K562 (cell line): ENCODE data around the gene PIGQ. TPM values are rescaled to one million over a fixed set of nuclear protein-coding genes. Genes with fewer than 3 reads are reported as not detected.

Experiments used
- ATAC-seq: fragments of 200-7000 bp; cut with Tn5 transposase; 3 replicates; pipeline ENCODE4 v1.9.1; 2020; ENCODE audit warnings: moderate library complexity
- Bru-seq: library from RNA; stranded (reverse); fragments of 400-500 nt; gene quantifications from one replicate; lab custom pipeline; 2021; lab: Mats Ljungman, UMichigan
- BruChase-seq, 2 experiments: library from RNA; stranded (reverse); fragments of 400-500 nt; gene quantifications; one replicate each; lab custom pipeline; 2021; lab: Mats Ljungman, UMichigan
- BruUV-seq: library from RNA; stranded (reverse); fragments of 400-500 nt; replicated peaks from 2 replicates; lab custom pipeline; 2021; lab: Mats Ljungman, UMichigan
- CTCF ChIA-PET: fragments of 300-600 bp; formaldehyde crosslinking; extraction: SDS; loops from one replicate; lab custom pipeline; 2021; ENCODE audit warnings: low intra/inter-chr PET ratio; lab: Yijun Ruan, JAX
- POLR2A ChIA-PET: fragments of 300-600, 350-650 bp; sonication (Branson Sonifier 250); formaldehyde crosslinking; extraction: SDS; loops from one replicate; lab custom pipeline; 2021; ENCODE audit warnings: antibody characterized with exemption, inconsistent platforms; lab: Yijun Ruan, JAX
- DNase-seq, 4 experiments: peaks; one replicate each; pipeline versions ENCODE4 v3.0.0 to v3.0.0-alpha.2; 2011 to 2018; ENCODE audit warnings: low spot score in 3 of 4, mixed read lengths in 3 of 4; ENCODE audit errors: extremely low read depth in 1 of 4
- FAIRE-seq: peaks from 2 replicates; lab custom pipeline; 2011; peaks lifted over from hg19 to GRCh38; lab: Jason Lieb, UNC
- H2AFZ ChIP-seq: 2 replicates; pipeline ENCODE4 v1.6.0; 2011; ENCODE audit warnings: low read depth, low read length, control low read depth, inconsistent platforms
- H3K27ac ChIP-seq: fragments of 200-600 bp; 3 replicates; pipeline ENCODE4 v1.8.0; 2011; ENCODE audit warnings: low read depth, mild to moderate bottlenecking, control low read depth, inconsistent platforms, low read length, moderate library complexity, mixed read lengths; ENCODE audit errors: extremely low read depth
- H3K27me3 ChIP-seq, 2 experiments: fragments of 300-600 bp in 1 of 2; 2 replicates in 1 of 2; 3 replicates in 1 of 2; pipeline versions ENCODE4 v1.6.0 to v1.8.0; 2011; ENCODE audit warnings: inconsistent platforms in 2 of 2, low read length in 2 of 2, mild to moderate bottlenecking in 1 of 2, mixed read lengths in 1 of 2, moderate library complexity in 1 of 2; ENCODE audit not compliant: control insufficient read depth in 2 of 2, insufficient read depth in 2 of 2
- H3K36me3 ChIP-seq: fragments of 300-600 bp; 3 replicates; pipeline ENCODE4 v1.8.0; 2011; ENCODE audit warnings: mild to moderate bottlenecking, low read length, inconsistent platforms; ENCODE audit not compliant: control insufficient read depth, insufficient read depth
- H3K4me1 ChIP-seq, 2 experiments: fragments of 200-600 bp in 1 of 2; replicated peaks in 1 of 2; 2 replicates in 1 of 2; 3 replicates in 1 of 2; pipeline versions ENCODE4 v1.5.1 to v1.8.0; 2011; ENCODE audit warnings: inconsistent platforms in 2 of 2, low read length in 2 of 2, mild to moderate bottlenecking in 1 of 2, mixed read lengths in 1 of 2, moderate library complexity in 1 of 2; ENCODE audit not compliant: control insufficient read depth in 2 of 2, insufficient read depth in 2 of 2
- H3K4me2 ChIP-seq: 2 replicates; pipeline ENCODE4 v1.6.1; 2011; ENCODE audit warnings: low read length, control low read depth, inconsistent platforms, mixed read lengths; ENCODE audit not compliant: insufficient read depth
- H3K4me3 ChIP-seq: fragments of 200-600 bp; sonication (generic), shearing (Covaris generic); 2 replicates; pipeline ENCODE4 v1.5.1; 2016; ENCODE audit warnings: control low read depth, inconsistent platforms
- H3K79me2 ChIP-seq: fragments of 200-600 bp; 3 replicates; pipeline ENCODE4 v1.8.0; 2011; ENCODE audit warnings: low read length, inconsistent platforms; ENCODE audit not compliant: control insufficient read depth, insufficient read depth
- H3K9ac ChIP-seq, 2 experiments: 2 replicates each; pipeline versions ENCODE4 v1.6.0 to v1.6.1; 2011; ENCODE audit warnings: low read depth in 2 of 2, low read length in 2 of 2, control low read depth in 1 of 2, inconsistent platforms in 1 of 2, mild to moderate bottlenecking in 1 of 2, mixed read lengths in 1 of 2; ENCODE audit not compliant: insufficient read depth in 1 of 2
- H3K9me1 ChIP-seq: one replicate; pipeline ENCODE4 v1.6.0; 2011; ENCODE audit warnings: inconsistent platforms, mild to moderate bottlenecking, low read length, moderate library complexity; ENCODE audit not compliant: control insufficient read depth, insufficient read depth
- H3K9me3 ChIP-seq: replicated peaks from 2 replicates; pipeline ENCODE4 v1.5.1; 2011; ENCODE audit warnings: low read depth, low read length, inconsistent platforms; ENCODE audit not compliant: control insufficient read depth, insufficient read depth
- H4K20me1 ChIP-seq: replicated peaks from 2 replicates; pipeline ENCODE4 v1.6.1; 2011; ENCODE audit warnings: low read length, inconsistent platforms, mixed read lengths; ENCODE audit not compliant: control insufficient read depth, insufficient read depth
- GATAD2B ChIP-seq: fragments of 450-650 bp; IDR thresholded peaks from 2 replicates; pipeline ENCODE4 v1.6.1; 2017; ENCODE audit warnings: mild to moderate bottlenecking, borderline replicate concordance
- MCM2 ChIP-seq: fragments of 450-650 bp; IDR thresholded peaks from 2 replicates; pipeline ENCODE4 v1.6.1; 2017; ENCODE audit warnings: low read depth, mild to moderate bottlenecking
- POLR2G ChIP-seq: fragments of 200-400 bp; formaldehyde crosslinking; IDR thresholded peaks from 2 replicates; pipeline ENCODE4 v1.6.1; 2017; ENCODE audit warnings: low read depth, mild to moderate bottlenecking, antibody characterized with exemption, low read length, moderate library complexity
- THRAP3 ChIP-seq: fragments of 450-650 bp; IDR thresholded peaks from 2 replicates; pipeline ENCODE4 v1.6.1; 2016; ENCODE audit warnings: mild to moderate bottlenecking, inconsistent platforms, borderline replicate concordance
- TRIM24 ChIP-seq, 2 experiments: fragments of 450-650 bp; IDR thresholded peaks; 2 replicates each; pipeline ENCODE4 v1.6.1; 2016
- ZBTB7A ChIP-seq: IDR thresholded peaks from 2 replicates; pipeline ENCODE4 v1.6.1; 2011; ENCODE audit warnings: low read depth, mild to moderate bottlenecking, low read length, moderate library complexity, borderline replicate concordance; ENCODE audit not compliant: control insufficient read depth
- WGBS: fragments of 100-300 bp; shearing (Covaris generic); methylation state at CpG from one replicate; pipeline ENCODE4 v1.1.6; 2016; ENCODE audit warnings: low coverage, mixed read lengths; ENCODE audit not compliant: insufficient coverage; ENCODE audit errors: missing lambda C conversion rate; 5-methylcytosine and 5-hydroxymethylcytosine counted together
- in situ Hi-C: fragments of 300-500 bp; cut with MboI; formaldehyde crosslinking; loops from 4 replicates; pipeline ENCODE4 v1.15.0; 2018; ENCODE audit warnings: inconsistent platforms, mixed read lengths
- intact Hi-C: fragments of 100-400 bp; cut with micrococcal nuclease; formaldehyde crosslinking; loops from 2 replicates; pipeline ENCODE4 v1.14.2; 2022
- long read RNA-seq, 3 experiments: library from polyadenylated mRNA in 2 of 3; library from RNA in 1 of 3; unstranded in 2 of 3; stranded (forward) in 1 of 3; transcript quantifications; one replicate each; pipeline ENCODE4 v2.0.0, GENCODE V29; 2019 to 2022
- polyA minus RNA-seq, 3 experiments: library from RNA; depleted of rRNA, polyadenylated mRNA; stranded (reverse); fragments of >200 nt; gene quantifications; 2 replicates each; pipeline ENCODE4 v1.2.3, GENCODE V29; 2011
- polyA plus RNA-seq, 8 experiments: library from polyadenylated mRNA; depleted of rRNA in 4 of 8; stranded (reverse) in 5 of 8; unstranded in 3 of 8; fragments of >200 nt; fragmentation: Nextera tagmentation in 2 of 8; fragmentation: Illumina TruSeq in 1 of 8; extraction: Ambion mirVana in 2 of 8; extraction: Trizol in 1 of 8; gene quantifications; 2 replicates each; pipeline versions ENCODE4 v1.2.1 to v1.2.3, GENCODE V29; 2011 to 2014; ENCODE audit warnings: inconsistent platforms in 1 of 8, missing spikeins in 1 of 8
- total RNA-seq, 7 experiments: library from RNA; depleted of rRNA in 6 of 7; stranded (reverse); fragments of >200 nt in 6 of 7; fragmentation: Illumina TruSeq in 2 of 7; extraction: Trizol in 2 of 7; gene quantifications; 2 replicates each; pipeline versions ENCODE4 v1.2.1 to v1.2.3, GENCODE V29; 2011 to 2021; ENCODE audit warnings: low replicate concordance in 1 of 7
- TF ChIP-seq, protein P1 (sequence below), 2 experiments: fragments of 200-800 bp in 1 of 2; sonication (Bioruptor generic) in 1 of 2; sonication (generic) in 1 of 2; formaldehyde crosslinking in 1 of 2; IDR thresholded peaks in 1 of 2; conservative IDR thresholded peaks in 1 of 2; 2 replicates each; pipeline versions ENCODE4 v1.5.0 to v1.6.1; 2016 to 2020; ENCODE audit warnings: missing compliant biosample characterization in 1 of 2, missing genetic modification characterization in 1 of 2, missing genetic modification reagents in 1 of 2
- TF ChIP-seq, protein P2 (sequence below): fragments of 250-450 bp; sonication (Bioruptor Pico); IDR thresholded peaks from 2 replicates; pipeline ENCODE4 v1.5.0; 2021
- TF ChIP-seq, protein P3 (sequence below): fragments of 250-450 bp; sonication (Bioruptor Pico); IDR thresholded peaks from 2 replicates; pipeline ENCODE4 v1.5.0; 2021; ENCODE audit warnings: mild to moderate bottlenecking, borderline replicate concordance

Gene PIGQ
- total RNA-seq (2011; cell fraction: chromatin; rRNA removed; ENCODE audit: low replicate concordance): 51.8 and 208 TPM in 2 replicates
- total RNA-seq (2011; cell fraction: nucleolus; rRNA removed): 193 and 220 TPM in 2 replicates
- 84.0 and 92.9 TPM in 2 replicates for total RNA-seq (2011; cell fraction: nucleoplasm; rRNA removed)
- total RNA-seq (2014; rRNA removed): 30.7 and 36.1 TPM in 2 replicates
- total RNA-seq (2014; rRNA removed; fragmentation: Illumina TruSeq; extraction: Trizol): 2.3 and 3.4 TPM in 2 replicates
- 14.1 and 14.3 TPM in 2 replicates for total RNA-seq (2015; rRNA removed; fragmentation: Illumina TruSeq; extraction: Trizol)
- total RNA-seq (2021): 43.7 and 49.6 TPM in 2 replicates
- polyA plus RNA-seq (2011; rRNA removed): 11.2 and 19.4 TPM in 2 replicates
- polyA plus RNA-seq (2011; cell fraction: cytosol; rRNA removed): 15.7 and 51.3 TPM in 2 replicates
- 84.7 and 175 TPM in 2 replicates for polyA plus RNA-seq (2011; cell fraction: nucleus; rRNA removed)
- 22.2 and 33.3 TPM in 2 replicates for polyA plus RNA-seq (2012)
- 11.7 and 21.9 TPM in 2 replicates for polyA plus RNA-seq (2014; fragmentation: Illumina TruSeq; extraction: Trizol)
- 1 to 10 TPM in 1 of 2 experiments, under 1 TPM in 1; 0.20 to 2.5 TPM for polyA plus RNA-seq (2014; fragmentation: Nextera tagmentation; extraction: Ambion mirVana)
- polyA plus RNA-seq (2014; rRNA removed): 42.1 and 42.3 TPM in 2 replicates
- 9.6 and 17.9 TPM in 2 replicates for polyA minus RNA-seq (2011; rRNA and poly(A)+ RNA removed)
- 11.2 and 15.5 TPM in 2 replicates for polyA minus RNA-seq (2011; cell fraction: cytosol; rRNA and poly(A)+ RNA removed)
- polyA minus RNA-seq (2011; cell fraction: nucleus; rRNA and poly(A)+ RNA removed): 33.2 and 44.4 TPM in 2 replicates
- Bru-seq, nascent RNA: percentile 55 among the genes with signal in this experiment
- BruChase-seq, experiment 1, labeled RNA remaining after a 2-hour chase: percentile 46 among the genes with signal in this experiment
- percentile 49 among the genes with signal in this experiment for BruChase-seq, experiment 2, labeled RNA remaining after a 6-hour chase
- long read RNA-seq, experiment 1, transcript PIGQ-216 (1 exons, 1,046 nt): major isoform, 21 of 70 reads
- long read RNA-seq, experiment 1, partial matches to known transcripts: 22 of 70 reads
- long read RNA-seq, experiment 1, other reads (novel, unspliced or antisense): 21 of 70 reads
- long read RNA-seq, experiment 2, transcript PIGQ-216 (1 exons, 1,046 nt): major isoform, 5 of 21 reads
- long read RNA-seq, experiment 2, partial matches to known transcripts: 5 of 21 reads
- long read RNA-seq, experiment 2, other reads (novel, unspliced or antisense): 5 of 21 reads
- long read RNA-seq, experiment 3, partial matches to known transcripts: 0 of 14 reads
- long read RNA-seq, experiment 3, other reads (novel, unspliced or antisense): 2 of 14 reads

DNA sequence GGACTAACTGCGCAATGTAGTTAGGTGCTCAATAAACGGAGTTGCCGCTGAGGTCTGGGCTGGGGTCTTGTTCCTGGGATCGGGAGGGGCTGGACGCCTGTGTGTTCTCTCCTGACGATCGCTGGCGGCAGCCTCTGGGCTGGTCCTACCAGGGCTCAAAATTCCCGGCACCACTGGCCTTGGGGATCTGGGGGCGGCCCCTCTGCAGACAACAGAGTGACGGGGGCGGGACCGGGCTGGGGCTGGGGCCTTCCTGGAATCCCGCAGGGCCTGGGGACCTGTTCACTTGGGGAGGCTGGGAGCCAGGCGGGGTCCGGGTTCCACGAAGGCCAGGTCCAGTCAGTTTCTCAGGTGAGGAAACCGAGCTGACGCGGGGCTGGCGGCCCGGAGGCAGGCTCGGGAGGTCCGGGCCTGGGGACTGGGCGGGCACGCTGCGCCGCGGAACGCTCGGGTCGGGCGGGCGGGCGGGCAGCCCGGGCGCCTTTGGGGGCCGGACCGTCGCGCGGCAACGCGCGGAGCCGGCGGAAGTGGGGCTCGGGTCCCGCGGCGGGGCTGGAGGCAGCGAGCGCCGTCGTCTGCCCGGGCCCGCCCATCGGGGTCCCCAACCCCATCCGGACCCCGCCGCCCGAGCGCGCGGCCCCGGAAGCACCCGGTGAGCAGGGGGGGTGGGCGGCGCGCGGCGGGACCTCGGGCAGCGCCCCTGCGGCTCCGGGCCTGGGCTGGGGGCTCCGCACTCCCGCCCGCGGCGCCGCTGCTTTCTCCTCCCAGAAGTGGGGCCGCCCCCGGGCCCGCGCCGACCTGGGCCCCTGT is at the start of gene PIGQ:
TSS of gene PIGQ (plus strand) at position 524 of the 810 bp plus-strand sequence. CDS start 4,107 bp downstream, outside the sequence.
- BruUV-seq: no TSS peak
- H3K9ac ChIP-seq: peak within 1 kb of the TSS; percentile 75 to 88
- peaks cover 9% of the 10 kb centered on the region; the same call in 1 of the 3 replicates for H3K36me3 ChIP-seq
- under 1% methylated on average over 36 of the region's 87 CpGs for WGBS
- H3K4me2 ChIP-seq: peak within 1 kb of the TSS; percentile 90
- no peaks in the 10 kb centered on the region for H3K9me1 ChIP-seq
- H3K27ac ChIP-seq: peak within 1 kb of the TSS; percentile 81
- ChIA-PET CTCF (no interaction called here), POLR2A (interaction anchor here (0.6 to 1.3 kb wide), 3 partner anchors 19 to 1109 kb away, joined by 3 to 5 read pairs (median 4); no protein-coding TSS in a partner anchor)
- intact Hi-C loops (loop anchor here (5.0 kb wide), 1 partner anchor 42 kb away; the partner anchor contains the start of gene CAPN15), in situ Hi-C loops (no loop called here)
- peak within 1 kb of the TSS; percentile 99 for H3K4me3 ChIP-seq
- no peaks in the 10 kb centered on the region for H3K27me3 ChIP-seq
- no peaks in the 10 kb centered on the region for H3K9me3 ChIP-seq
- peak within 1 kb of the TSS; percentile 88 for H2AFZ ChIP-seq
- no peaks in the 10 kb centered on the region; the same call in 1 of the 2 replicates for H4K20me1 ChIP-seq
- DNase-seq (peak; percentile 84 to 89 (median 87)), FAIRE-seq (no peak), ATAC-seq (peak; percentile 66)
- H3K4me1 ChIP-seq: peaks cover 40 to 92% of the 10 kb centered on the region in 2 experiments
- peaks cover 46% of the 10 kb centered on the region for H3K79me2 ChIP-seq
- TF ChIP-seq POLR2G: peak; percentile 71
- TF ChIP-seq, protein P1, sequence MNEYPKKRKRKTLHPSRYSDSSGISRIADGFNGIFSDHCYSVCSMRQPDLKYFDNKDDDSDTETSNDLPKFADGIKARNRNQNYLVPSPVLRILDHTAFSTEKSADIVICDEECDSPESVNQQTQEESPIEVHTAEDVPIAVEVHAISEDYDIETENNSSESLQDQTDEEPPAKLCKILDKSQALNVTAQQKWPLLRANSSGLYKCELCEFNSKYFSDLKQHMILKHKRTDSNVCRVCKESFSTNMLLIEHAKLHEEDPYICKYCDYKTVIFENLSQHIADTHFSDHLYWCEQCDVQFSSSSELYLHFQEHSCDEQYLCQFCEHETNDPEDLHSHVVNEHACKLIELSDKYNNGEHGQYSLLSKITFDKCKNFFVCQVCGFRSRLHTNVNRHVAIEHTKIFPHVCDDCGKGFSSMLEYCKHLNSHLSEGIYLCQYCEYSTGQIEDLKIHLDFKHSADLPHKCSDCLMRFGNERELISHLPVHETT (CRISPR knock-in tag; conservative IDR thresholded peaks at IDR 0.05 in 1 of 2, IDR thresholded peaks at IDR 0.05 in 1 of 2): 0 out of 4 replicates have a peak, but pooled peaks of 1 of the 2 experiments have one; percentile 45
- TF ChIP-seq MCM2: no peak
- no peak for TF ChIP-seq TRIM24 (IDR thresholded peaks at IDR 0.05)
- TF ChIP-seq, protein P2, sequence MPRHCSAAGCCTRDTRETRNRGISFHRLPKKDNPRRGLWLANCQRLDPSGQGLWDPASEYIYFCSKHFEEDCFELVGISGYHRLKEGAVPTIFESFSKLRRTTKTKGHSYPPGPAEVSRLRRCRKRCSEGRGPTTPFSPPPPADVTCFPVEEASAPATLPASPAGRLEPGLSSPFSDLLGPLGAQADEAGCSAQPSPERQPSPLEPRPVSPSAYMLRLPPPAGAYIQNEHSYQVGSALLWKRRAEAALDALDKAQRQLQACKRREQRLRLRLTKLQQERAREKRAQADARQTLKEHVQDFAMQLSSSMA (CRISPR knock-in tag): 0 out of 2 replicates have a peak, but pooled peaks have one; percentile 43
- no peak for TF ChIP-seq THRAP3
- TF ChIP-seq, protein P3, sequence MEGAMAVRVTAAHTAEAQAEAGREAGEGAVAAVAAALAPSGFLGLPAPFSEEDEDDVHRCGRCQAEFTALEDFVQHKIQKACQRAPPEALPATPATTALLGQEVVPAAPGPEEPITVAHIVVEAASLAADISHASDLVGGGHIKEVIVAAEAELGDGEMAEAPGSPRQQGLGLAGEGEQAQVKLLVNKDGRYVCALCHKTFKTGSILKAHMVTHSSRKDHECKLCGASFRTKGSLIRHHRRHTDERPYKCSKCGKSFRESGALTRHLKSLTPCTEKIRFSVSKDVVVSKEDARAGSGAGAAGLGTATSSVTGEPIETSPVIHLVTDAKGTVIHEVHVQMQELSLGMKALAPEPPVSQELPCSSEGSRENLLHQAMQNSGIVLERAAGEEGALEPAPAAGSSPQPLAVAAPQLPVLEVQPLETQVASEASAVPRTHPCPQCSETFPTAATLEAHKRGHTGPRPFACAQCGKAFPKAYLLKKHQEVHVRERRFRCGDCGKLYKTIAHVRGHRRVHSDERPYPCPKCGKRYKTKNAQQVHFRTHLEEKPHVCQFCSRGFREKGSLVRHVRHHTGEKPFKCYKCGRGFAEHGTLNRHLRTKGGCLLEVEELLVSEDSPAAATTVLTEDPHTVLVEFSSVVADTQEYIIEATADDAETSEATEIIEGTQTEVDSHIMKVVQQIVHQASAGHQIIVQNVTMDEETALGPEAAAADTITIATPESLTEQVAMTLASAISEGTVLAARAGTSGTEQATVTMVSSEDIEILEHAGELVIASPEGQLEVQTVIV (CRISPR knock-in tag): no peak
- 0 out of 2 replicates have a peak, but pooled peaks have one; percentile 58 for TF ChIP-seq GATAD2B
- TF ChIP-seq ZBTB7A: peak; percentile 63; the same call in 1 of the 2 replicates
